GM21786 (cell line): ENCODE data around the gene S100A1.

ENCODE experiments used
- ATAC-seq: cut with Tn5 transposase; IDR thresholded peaks from one replicate; pipeline ENCODE4 v1.9.1; 2021; ENCODE audit not compliant: unreplicated experiment

The S100A1 gene

GRCh38 chr1:153610334-153610733 is 17.9 kb upstream of the S100A1 start:
- ATAC-seq: no peak

- no peak for ATAC-seq
Measured at GRCh38 chr1:153610811-153611301, 17.4 kb upstream of the S100A1 start.

- no peak for ATAC-seq
Measured at GRCh38 chr1:153611356-153611755, 16.9 kb upstream of the S100A1 start.

GRCh38 chr1:153612111-153612754 is 16.0 kb upstream of the S100A1 start:
- ATAC-seq: no peak

GRCh38 chr1:153612755-153613331 is 15.4 kb upstream of the S100A1 start, which contains the start of gene S100A16:
Gene S100A16 (minus strand): TSS chr1:153613137. CDS start chr1:153608151, 4,986 bp downstream.
- ATAC-seq: no peak

- no peak for ATAC-seq
Measured at GRCh38 chr1:153613406-153613805, 14.8 kb upstream of the S100A1 start.

- no peak for ATAC-seq
Measured at GRCh38 chr1:153614189-153614900, 13.9 kb upstream of the S100A1 start.

GRCh38 chr1:153614906-153615305 is 13.3 kb upstream of the S100A1 start:
- no peak for ATAC-seq

- ATAC-seq: no peak
Measured at GRCh38 chr1:153615406-153615805, 12.8 kb upstream of the S100A1 start.

GRCh38 chr1:153616144-153616916 is 11.9 kb upstream of the S100A1 start, which contains the start of gene S100A14:
Gene S100A14 (minus strand): TSS chr1:153616325. CDS start chr1:153615858, 467 bp downstream.
- ATAC-seq: no peak

GRCh38 chr1:153616917-153617311 is 11.3 kb upstream of the S100A1 start:
- no peak for ATAC-seq

GRCh38 chr1:153617663-153618062 is 10.6 kb upstream of the S100A1 start:
- ATAC-seq: no peak

- ATAC-seq: no peak
Measured at GRCh38 chr1:153619171-153619570, 9.1 kb upstream of the S100A1 start.

- no peak for ATAC-seq
Measured at GRCh38 chr1:153623101-153623500, 5.1 kb upstream of the S100A1 start.

GRCh38 chr1:153624965-153625611 is 3.1 kb upstream of the S100A1 start:
- no peak for ATAC-seq

GRCh38 chr1:153626477-153626903 is 1.7 kb upstream of the S100A1 start:
- no peak for ATAC-seq

GRCh38 chr1:153626904-153627714 is 1.1 kb upstream of the S100A1 start, which contains the start of gene S100A13:
Gene S100A13 (minus strand): TSS chr1:153627505. CDS start chr1:153626472, 1,033 bp downstream.
- no peak for ATAC-seq

- no peak for ATAC-seq
Measured at GRCh38 chr1:153628638-153629342, 556 bp downstream of the S100A1 start.

GRCh38 chr1:153629343-153629665 is 1.1 kb downstream of the S100A1 start:
- no peak for ATAC-seq
